Astrocyte (in vitro differentiated cells and primary cell): ENCODE measurements around the gene PKP3. TPM values are rescaled to one million over a fixed set of nuclear protein-coding genes. Genes with fewer than 3 reads are reported as not detected.

Source experiments
- DNase-seq: peaks from one replicate; pipeline ENCODE4 v3.0.0-alpha.2; 2010; ENCODE audit warnings: low read depth
- FAIRE-seq: peaks from 2 replicates; lab custom pipeline; 2011; peaks lifted over from hg19 to GRCh38; lab: Jason Lieb, UNC
- H2AFZ ChIP-seq: 2 replicates; pipeline ENCODE4 v1.6.0; 2012; ENCODE audit warnings: low read depth, low read length, inconsistent platforms
- H3K27ac ChIP-seq: 2 replicates; pipeline ENCODE4 v1.5.1; 2011; ENCODE audit warnings: low read depth, low read length, inconsistent platforms
- H3K27me3 ChIP-seq: 2 replicates; pipeline ENCODE4 v1.6.0; 2011; ENCODE audit warnings: low read length, inconsistent platforms; ENCODE audit not compliant: insufficient read depth
- H3K36me3 ChIP-seq: 2 replicates; pipeline ENCODE4 v1.5.1; 2011; ENCODE audit warnings: low read length, inconsistent platforms; ENCODE audit not compliant: insufficient read depth
- H3K4me1 ChIP-seq: 2 replicates; pipeline ENCODE4 v1.5.1; 2011; ENCODE audit warnings: low read length, inconsistent platforms; ENCODE audit not compliant: insufficient read depth
- H3K4me2 ChIP-seq: 2 replicates; pipeline ENCODE4 v1.6.0; 2012; ENCODE audit warnings: low read length, inconsistent platforms
- H3K4me3 ChIP-seq: 2 replicates; pipeline ENCODE4 v1.5.1; 2011; ENCODE audit warnings: low read depth, mild to moderate bottlenecking, low read length, inconsistent platforms; ENCODE audit not compliant: insufficient read depth
- H3K79me2 ChIP-seq: 2 replicates; pipeline ENCODE4 v1.6.0; 2012; ENCODE audit warnings: mild to moderate bottlenecking, low read length, inconsistent platforms; ENCODE audit not compliant: insufficient read depth
- H3K9ac ChIP-seq: 2 replicates; pipeline ENCODE4 v1.6.0; 2012; ENCODE audit warnings: mild to moderate bottlenecking, low read length, inconsistent platforms
- H3K9me3 ChIP-seq: 2 replicates; pipeline ENCODE4 v1.5.1; 2012; ENCODE audit warnings: low read depth, mild to moderate bottlenecking, low read length, inconsistent platforms; ENCODE audit not compliant: insufficient read depth
- H4K20me1 ChIP-seq: 2 replicates; pipeline ENCODE4 v1.6.0; 2012; ENCODE audit warnings: low read length, inconsistent platforms; ENCODE audit not compliant: insufficient read depth
- H3K27ac Mint-ChIP-seq: one replicate; pipeline ENCODE4 v1.8.0; 2021; ENCODE audit warnings: mild to moderate bottlenecking, mixed read lengths; ENCODE audit not compliant: unreplicated experiment
- H3K27me3 Mint-ChIP-seq: one replicate; pipeline ENCODE4 v1.8.0; 2021; ENCODE audit warnings: low read depth, mixed read lengths; ENCODE audit not compliant: unreplicated experiment
- H3K36me3 Mint-ChIP-seq: one replicate; pipeline ENCODE4 v1.8.0; 2021; ENCODE audit warnings: low read depth, mixed read lengths; ENCODE audit not compliant: unreplicated experiment
- H3K4me1 Mint-ChIP-seq: one replicate; pipeline ENCODE4 v1.8.0; 2021; ENCODE audit warnings: low read depth, mixed read lengths; ENCODE audit not compliant: unreplicated experiment
- H3K4me3 Mint-ChIP-seq: one replicate; pipeline ENCODE4 v1.8.0; 2021; ENCODE audit warnings: mild to moderate bottlenecking, moderate library complexity, mixed read lengths; ENCODE audit not compliant: unreplicated experiment
- H3K9me3 Mint-ChIP-seq: one replicate; pipeline ENCODE4 v1.8.0; 2021; ENCODE audit warnings: mild to moderate bottlenecking, mixed read lengths; ENCODE audit not compliant: unreplicated experiment
- CTCF ChIP-seq: IDR thresholded peaks from 2 replicates; pipeline ENCODE4 v1.5.1; 2011; ENCODE audit warnings: low read depth, mild to moderate bottlenecking, inconsistent platforms, low read length, moderate library complexity; ENCODE audit not compliant: insufficient read depth
- EZH2 ChIP-seq: IDR thresholded peaks from 2 replicates; pipeline ENCODE4 v1.6.1; 2012; ENCODE audit warnings: mild to moderate bottlenecking, low read length, inconsistent platforms; ENCODE audit not compliant: insufficient read depth
- total RNA-seq: library from RNA; stranded (reverse); gene quantifications from 2 replicates; pipeline ENCODE4 v1.2.1, GENCODE V29; 2021

PKP3 gene
- total RNA-seq, 1 donor from 2014 or later = 2.1 TPM

GRCh38 chr11:408154-409007 lies 14.4 kb downstream of the PKP3 start:
- no peaks in the 10 kb centered on the region for H3K4me1 Mint-ChIP-seq
- H2AFZ ChIP-seq = no peak overlapping the region
- no peaks in the 10 kb centered on the region for H3K36me3 Mint-ChIP-seq
- no peaks in the 10 kb centered on the region for H4K20me1 ChIP-seq
- no peaks in the 10 kb centered on the region for H3K36me3 ChIP-seq
- H3K27ac ChIP-seq = no peak overlapping the region
- H3K9ac ChIP-seq = no peak overlapping the region
- H3K9me3 Mint-ChIP-seq = no peaks in the 10 kb centered on the region
- no peaks in the 10 kb centered on the region for H3K4me1 ChIP-seq
- peaks cover 4% of the 10 kb centered on the region for H3K27me3 Mint-ChIP-seq
- no peaks in the 10 kb centered on the region for H3K27me3 ChIP-seq
- no peak overlapping the region for H3K4me3 ChIP-seq
- no peaks in the 10 kb centered on the region for H3K79me2 ChIP-seq
- no peak for FAIRE-seq
- H3K9me3 ChIP-seq = no peaks in the 10 kb centered on the region
- no peak overlapping the region for H3K27ac Mint-ChIP-seq
- DNase-seq = no peak
- no peak overlapping the region for H3K4me3 Mint-ChIP-seq
- H3K4me2 ChIP-seq = no peak overlapping the region
- TF ChIP-seq EZH2 (no peak), CTCF (no peak)

- Mint-ChIP-seq H3K27me3 (peaks cover 4% of the 10 kb centered on the region), H3K9me3 (no peaks in the 10 kb centered on the region), H3K27ac (no peak overlapping the region), H3K4me3 (no peak overlapping the region), H3K4me1 (no peaks in the 10 kb centered on the region), H3K36me3 (no peaks in the 10 kb centered on the region)
- no peaks in the 10 kb centered on the region for H3K9me3 ChIP-seq
- no peak overlapping the region for H3K4me3 ChIP-seq
- no peaks in the 10 kb centered on the region for H3K36me3 ChIP-seq
- no peaks in the 10 kb centered on the region for H3K4me1 ChIP-seq
- TF ChIP-seq CTCF (no peak), EZH2 (no peak)
- H4K20me1 ChIP-seq = no peaks in the 10 kb centered on the region
- H2AFZ ChIP-seq = no peak overlapping the region
- no peak for DNase-seq
- no peak overlapping the region for H3K9ac ChIP-seq
- FAIRE-seq = no peak
- no peak overlapping the region for H3K27ac ChIP-seq
- no peaks in the 10 kb centered on the region for H3K27me3 ChIP-seq
- no peaks in the 10 kb centered on the region for H3K79me2 ChIP-seq
- H3K4me2 ChIP-seq = no peak overlapping the region
Observed at GRCh38 chr11:409008-409599, 15.1 kb downstream of the PKP3 start.
